DMS 273 (cell line): ENCODE results near the gene MAP3K4.

Experiments used
- DNase-seq: peaks from one replicate; lab custom pipeline; 2025; ENCODE audit not compliant: unreplicated experiment; lab: John Stamatoyannopoulos, UW

The MAP3K4 gene

GRCh38 chr6:161139766-161140553, 148.4 kb downstream of the MAP3K4 start:
- peak; percentile 76 for DNase-seq

GRCh38 chr6:161140554-161140875, 148.9 kb downstream of the MAP3K4 start:
- DNase-seq, result no peak

GRCh38 chr6:161141173-161141572, 149.6 kb downstream of the MAP3K4 start:
- peak; percentile 14 for DNase-seq

GRCh38 chr6:161142957-161143296, 151.4 kb downstream of the MAP3K4 start:
- DNase-seq, result no peak

- no peak for DNase-seq
These were observed 152.3 kb downstream of the MAP3K4 start for GRCh38 chr6:161143663-161144430.

GRCh38 chr6:161150136-161150535, 158.6 kb downstream of the MAP3K4 start:
- no peak for DNase-seq

GRCh38 chr6:161150566-161150965, 159.0 kb downstream of the MAP3K4 start:
- no peak for DNase-seq

- DNase-seq, result no peak
These were observed 159.6 kb downstream of the MAP3K4 start for GRCh38 chr6:161151059-161151645.

- DNase-seq, result no peak
These were observed 160.3 kb downstream of the MAP3K4 start for GRCh38 chr6:161151660-161152526.

GRCh38 chr6:161152527-161152862, 160.9 kb downstream of the MAP3K4 start:
- no peak for DNase-seq

GRCh38 chr6:161152907-161153662, 161.5 kb downstream of the MAP3K4 start:
- peak; percentile 23 for DNase-seq

- no peak for DNase-seq
These were observed 162.2 kb downstream of the MAP3K4 start for GRCh38 chr6:161153725-161154124.

GRCh38 chr6:161154796-161155335, 163.3 kb downstream of the MAP3K4 start:
- no peak for DNase-seq

- DNase-seq, result no peak
These were observed 169.6 kb downstream of the MAP3K4 start for GRCh38 chr6:161161121-161161520.

GRCh38 chr6:161161889-161162624, 170.5 kb downstream of the MAP3K4 start:
- no peak for DNase-seq

GRCh38 chr6:161162722-161163121, 171.2 kb downstream of the MAP3K4 start:
- DNase-seq, result no peak

- DNase-seq, result no peak
These were observed 172.1 kb downstream of the MAP3K4 start for GRCh38 chr6:161163466-161164181.

- no peak for DNase-seq
These were observed 172.6 kb downstream of the MAP3K4 start for GRCh38 chr6:161164182-161164625.

- DNase-seq, result no peak
These were observed 174.6 kb downstream of the MAP3K4 start for GRCh38 chr6:161166176-161166575.
